ENCODE results near the gene PDE1A. TPM values are rescaled to one million over a fixed set of nuclear protein-coding genes. Genes with fewer than 3 reads are reported as not detected.
A peak's percentile ranks its signal among the peaks of the same experiment; 100 is the strongest.

PDE1A gene
- total RNA-seq, 1 donor from 2014 or later = not detected

DNA sequence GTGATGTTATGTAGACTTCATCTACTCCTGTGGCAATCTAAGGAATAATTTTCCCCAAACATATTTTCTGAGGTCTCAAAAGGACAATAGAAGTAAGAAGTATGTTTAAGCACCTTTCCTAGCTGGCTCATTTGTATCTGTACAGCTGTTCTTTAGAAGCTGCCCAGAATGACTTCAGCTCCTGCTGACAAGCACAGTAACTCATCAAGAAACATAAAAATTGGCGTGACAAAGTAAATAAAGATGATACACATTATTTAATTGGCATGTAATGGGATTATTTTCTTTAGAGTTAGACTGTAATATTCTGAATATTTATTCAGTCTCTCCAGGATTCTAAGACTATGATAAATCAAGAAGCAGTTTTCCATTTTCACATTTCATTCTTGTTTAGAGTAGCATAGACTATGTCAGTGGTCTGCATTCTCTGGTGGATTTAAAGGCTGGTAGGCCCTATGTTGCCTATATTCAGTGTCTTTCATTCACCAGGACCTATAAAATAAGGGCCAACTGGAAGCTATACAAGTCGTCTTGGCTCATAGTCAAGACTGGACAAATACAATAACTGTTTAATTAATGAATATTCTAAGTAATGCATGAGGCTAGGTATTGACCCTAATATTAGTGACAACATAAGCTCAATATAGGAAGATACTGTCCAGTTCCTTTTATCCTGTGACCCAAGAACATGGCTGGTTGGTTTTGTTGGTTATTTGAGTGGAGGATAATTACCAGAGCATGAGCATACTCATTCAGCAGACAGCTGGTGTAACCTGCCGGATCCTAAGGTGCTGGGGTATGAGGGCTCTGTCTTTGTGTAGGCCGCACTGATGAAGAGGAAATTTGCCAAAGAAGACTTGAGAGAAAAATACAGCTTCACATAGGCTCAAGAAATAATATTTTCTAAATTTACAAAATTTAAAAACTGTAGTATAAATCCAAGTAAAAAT is 107.0 kb downstream of the PDE1A start:
- no peak for DNase-seq (ENCODE audit: low read depth)
- H3K4me3 ChIP-seq (ENCODE audit: low read depth, low read length) = no peak overlapping the region
- TF ChIP-seq, protein P1, sequence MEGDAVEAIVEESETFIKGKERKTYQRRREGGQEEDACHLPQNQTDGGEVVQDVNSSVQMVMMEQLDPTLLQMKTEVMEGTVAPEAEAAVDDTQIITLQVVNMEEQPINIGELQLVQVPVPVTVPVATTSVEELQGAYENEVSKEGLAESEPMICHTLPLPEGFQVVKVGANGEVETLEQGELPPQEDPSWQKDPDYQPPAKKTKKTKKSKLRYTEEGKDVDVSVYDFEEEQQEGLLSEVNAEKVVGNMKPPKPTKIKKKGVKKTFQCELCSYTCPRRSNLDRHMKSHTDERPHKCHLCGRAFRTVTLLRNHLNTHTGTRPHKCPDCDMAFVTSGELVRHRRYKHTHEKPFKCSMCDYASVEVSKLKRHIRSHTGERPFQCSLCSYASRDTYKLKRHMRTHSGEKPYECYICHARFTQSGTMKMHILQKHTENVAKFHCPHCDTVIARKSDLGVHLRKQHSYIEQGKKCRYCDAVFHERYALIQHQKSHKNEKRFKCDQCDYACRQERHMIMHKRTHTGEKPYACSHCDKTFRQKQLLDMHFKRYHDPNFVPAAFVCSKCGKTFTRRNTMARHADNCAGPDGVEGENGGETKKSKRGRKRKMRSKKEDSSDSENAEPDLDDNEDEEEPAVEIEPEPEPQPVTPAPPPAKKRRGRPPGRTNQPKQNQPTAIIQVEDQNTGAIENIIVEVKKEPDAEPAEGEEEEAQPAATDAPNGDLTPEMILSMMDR (conservative IDR thresholded peaks at IDR 0.05; ENCODE audit: low read depth, low read length) = no peak

GRCh38 chr2:182318466-182319220 is 108.2 kb downstream of the PDE1A start:
- no peak for DNase-seq (ENCODE audit: low read depth)
- TF ChIP-seq, protein P1 (conservative IDR thresholded peaks at IDR 0.05; ENCODE audit: low read depth, low read length) = no peak

DNA sequence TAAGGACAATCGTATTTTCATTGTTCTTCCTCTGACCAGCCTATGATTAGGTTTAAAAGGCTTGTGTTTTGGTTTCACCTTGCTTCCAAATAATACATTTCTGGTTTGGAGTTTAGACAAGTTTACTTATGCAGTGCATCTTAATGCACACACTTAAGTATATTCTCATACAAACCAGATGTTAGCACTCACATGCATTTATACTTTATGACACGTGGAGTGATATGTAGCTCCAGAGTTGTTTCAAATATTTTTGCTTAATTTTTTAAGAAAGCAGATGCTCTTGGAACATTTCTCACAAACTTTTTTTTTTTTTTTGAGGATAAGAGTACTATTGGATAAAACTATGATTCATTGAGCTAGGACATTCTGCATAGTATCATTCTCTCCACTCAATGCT is 109.9 kb downstream of the PDE1A start:
- no peak overlapping the region for H3K4me3 ChIP-seq (ENCODE audit: low read depth, low read length)
- TF ChIP-seq, protein P1 (conservative IDR thresholded peaks at IDR 0.05; ENCODE audit: low read depth, low read length) = no peak
- no peak for DNase-seq (ENCODE audit: low read depth)

More at GRCh38 chr2:182318466-182319220, 108.2 kb downstream of the PDE1A start:
- no peak overlapping the region for H3K4me3 ChIP-seq (ENCODE audit: low read depth, low read length)

GRCh38 chr2:182302972-182303371 is 123.9 kb downstream of the PDE1A start:
- DNase-seq (ENCODE audit: low read depth) = no peak
- TF ChIP-seq, protein P1 (conservative IDR thresholded peaks at IDR 0.05; ENCODE audit: low read depth, low read length) = no peak
- no peak overlapping the region for H3K4me3 ChIP-seq (ENCODE audit: low read depth, low read length)

- TF ChIP-seq, protein P1 (conservative IDR thresholded peaks at IDR 0.05; ENCODE audit: low read depth, low read length) = no peak
- DNase-seq (ENCODE audit: low read depth) = no peak
- H3K4me3 ChIP-seq (ENCODE audit: low read depth, low read length) = no peak overlapping the region
Observed at GRCh38 chr2:182302174-182302573, 124.7 kb downstream of the PDE1A start.

DNA sequence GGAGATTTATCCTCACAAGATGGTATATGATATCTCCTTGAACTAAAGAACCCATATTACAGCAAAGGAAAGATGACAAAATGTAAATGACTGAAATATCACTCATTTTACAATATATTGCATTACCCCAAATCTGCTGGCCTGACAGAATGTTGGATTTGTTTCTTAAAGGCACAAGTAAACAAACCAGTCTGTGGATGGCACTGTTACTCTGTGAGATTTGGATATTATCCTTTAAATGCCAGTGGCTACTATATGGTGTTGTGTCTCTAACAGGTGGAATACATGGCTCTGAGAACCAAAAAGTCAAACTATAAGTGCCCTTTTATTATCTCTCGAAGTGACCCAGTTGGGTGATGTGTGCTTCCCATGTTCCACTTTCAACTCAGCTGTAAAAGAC is 125.7 kb downstream of the PDE1A start:
- TF ChIP-seq, protein P1 (conservative IDR thresholded peaks at IDR 0.05; ENCODE audit: low read depth, low read length) = peak; percentile 50
- DNase-seq (ENCODE audit: low read depth) = no peak

More for the DNA sequence above, 125.7 kb downstream of the PDE1A start:
- no peak overlapping the region for H3K4me3 ChIP-seq (ENCODE audit: low read depth, low read length)
